Germinal center (tissue), 1 donor: ENCODE data around the gene BICRA.
"Not testable (repeated sequence)": the region's sequence is repeated elsewhere in the genome, so short reads cannot be mapped to it uniquely, and the experiment has no call there.

Experiments
- DNase-seq: peaks from one replicate; pipeline ENCODE4 v3.0.0; 2012; ENCODE audit warnings: mixed read lengths, low spot score

The BICRA gene

DNA sequence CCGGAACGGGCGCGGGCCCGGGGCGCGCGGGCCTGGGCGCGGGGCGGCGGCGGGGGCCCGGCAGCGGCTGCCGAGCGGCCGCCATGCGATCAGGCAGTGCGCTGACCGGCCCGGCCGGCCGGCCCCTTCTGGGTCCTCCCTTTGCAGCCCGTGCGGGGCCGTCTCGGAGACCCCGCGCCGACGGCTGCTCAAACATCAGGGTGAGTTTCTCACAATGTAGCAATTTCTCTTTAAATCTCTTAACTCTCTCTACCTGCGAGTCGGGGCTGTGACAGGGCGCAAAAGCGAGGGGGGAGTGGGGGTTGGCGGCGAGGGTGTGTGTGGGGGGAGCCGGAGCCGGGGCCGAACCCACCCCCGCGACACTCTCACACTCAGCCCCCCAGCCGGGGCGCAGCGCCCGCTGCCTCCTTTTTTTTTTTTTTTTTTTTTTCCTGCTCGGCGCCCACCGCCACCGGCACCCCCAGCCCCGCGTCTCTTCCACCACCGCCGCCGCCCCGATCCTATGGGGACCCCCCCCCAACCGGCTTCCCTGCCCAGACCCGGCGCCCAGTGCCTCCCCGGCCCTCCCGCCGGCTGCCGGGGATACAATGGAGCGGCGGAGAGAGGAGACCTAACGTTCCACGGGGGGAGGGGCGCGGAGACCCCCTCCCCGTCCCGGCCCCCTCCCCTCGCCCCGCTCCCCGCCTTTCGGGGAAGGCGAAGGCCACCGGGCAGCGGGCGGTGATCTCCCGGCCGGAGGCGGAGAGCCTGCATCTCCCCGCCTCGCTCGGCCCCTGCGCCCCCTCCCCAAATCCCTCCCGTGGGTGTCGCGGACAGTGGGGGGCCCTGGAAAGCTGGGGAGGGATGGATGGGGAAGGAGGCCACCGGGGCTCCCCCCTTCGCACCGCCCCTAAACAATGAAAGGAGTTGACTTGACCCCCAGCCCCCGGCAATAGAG is at the start of gene BICRA:
BICRA (plus strand) TSS at position 166 of the 937 bp plus-strand sequence. CDS start 64,441 bp downstream, outside the sequence.
- peak; percentile 80 for DNase-seq

DNA sequence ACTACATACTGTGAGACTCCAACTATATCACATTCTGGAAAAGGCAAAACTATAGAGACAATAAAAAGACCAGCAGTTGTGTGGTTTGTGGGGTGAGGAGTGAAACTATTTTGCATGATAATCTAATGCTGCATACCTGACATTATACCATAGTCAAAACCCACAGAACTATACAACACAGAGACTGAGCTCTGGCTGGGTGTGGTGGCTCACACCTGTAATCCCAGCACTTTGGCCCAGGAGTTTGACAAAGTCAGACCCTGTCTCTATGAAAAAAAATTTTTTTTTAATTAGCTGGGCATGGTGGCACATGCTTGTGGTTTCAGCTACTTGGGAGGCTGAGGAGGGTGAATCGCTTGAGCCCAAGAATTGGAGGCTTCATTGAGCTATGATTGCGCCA is 47.9 kb upstream of the BICRA start:
- DNase-seq = no peak

DNA sequence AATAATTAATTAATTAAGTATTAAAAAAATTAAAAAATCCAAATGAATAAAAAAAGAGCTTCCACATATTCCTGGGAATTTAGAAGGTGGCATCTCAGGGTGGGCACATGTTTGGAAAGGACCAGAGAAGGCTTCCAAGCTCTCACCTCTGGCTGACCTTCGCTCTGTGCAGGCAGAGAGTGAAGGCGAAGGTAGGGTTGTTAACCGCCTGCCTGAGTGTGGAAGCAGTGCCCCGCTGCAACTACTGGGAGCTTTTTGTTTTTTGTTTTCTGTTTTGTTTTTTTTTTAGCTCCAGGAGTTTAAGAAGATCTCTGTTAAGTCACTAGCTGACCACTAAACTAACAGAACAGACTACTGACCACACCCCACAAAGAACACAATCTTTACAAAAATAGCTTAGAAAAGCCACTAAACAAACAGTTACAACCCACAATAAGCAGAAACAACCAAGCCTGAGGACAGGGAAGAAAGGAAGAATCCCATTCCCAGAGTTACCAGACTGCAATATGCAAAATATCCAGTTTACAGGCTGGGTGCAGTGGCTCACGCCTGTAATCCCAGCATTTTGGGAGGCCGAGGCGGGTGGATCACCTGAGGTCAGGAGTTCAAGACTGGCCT is 47.4 kb upstream of the BICRA start:
- DNase-seq = no peak

DNA sequence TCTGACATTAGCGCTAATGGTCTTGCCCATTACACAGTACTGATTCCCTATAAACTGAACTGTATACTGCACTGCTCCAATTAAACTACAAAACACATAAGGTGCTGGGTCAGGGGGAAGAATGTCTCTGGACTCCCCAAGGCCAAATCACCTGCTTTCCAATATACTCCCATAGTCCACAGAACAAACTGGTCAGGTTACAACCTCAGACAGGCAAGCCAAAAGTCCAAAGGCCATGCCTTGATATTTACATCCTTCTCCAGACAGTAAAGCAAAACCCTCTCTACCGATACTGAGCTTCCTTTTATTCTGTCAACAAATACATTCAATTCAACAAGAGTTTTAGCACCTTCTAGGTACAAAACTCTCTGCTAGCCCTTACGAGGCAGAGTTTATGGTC is 44.9 kb upstream of the BICRA start:
- no peak for DNase-seq

DNA sequence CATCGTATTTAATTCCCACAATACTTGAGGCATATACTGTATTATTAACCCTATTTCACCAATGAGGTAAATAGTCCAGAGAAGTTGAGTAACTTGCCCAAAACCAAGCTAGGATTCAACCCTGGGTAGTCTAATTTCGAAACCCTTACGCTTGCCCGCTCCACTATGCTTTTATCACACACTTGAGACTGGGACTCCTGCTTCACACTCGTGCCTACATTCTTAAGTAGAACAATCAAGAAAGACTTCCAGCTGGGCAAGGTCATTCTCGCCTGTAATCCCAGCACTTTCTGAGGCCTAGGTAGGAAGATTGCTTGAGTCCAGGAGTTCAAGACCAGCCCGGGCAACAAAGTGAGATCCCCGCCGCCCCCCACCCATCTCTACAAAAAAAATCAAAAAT is 39.6 kb upstream of the BICRA start:
- DNase-seq = no peak

DNA sequence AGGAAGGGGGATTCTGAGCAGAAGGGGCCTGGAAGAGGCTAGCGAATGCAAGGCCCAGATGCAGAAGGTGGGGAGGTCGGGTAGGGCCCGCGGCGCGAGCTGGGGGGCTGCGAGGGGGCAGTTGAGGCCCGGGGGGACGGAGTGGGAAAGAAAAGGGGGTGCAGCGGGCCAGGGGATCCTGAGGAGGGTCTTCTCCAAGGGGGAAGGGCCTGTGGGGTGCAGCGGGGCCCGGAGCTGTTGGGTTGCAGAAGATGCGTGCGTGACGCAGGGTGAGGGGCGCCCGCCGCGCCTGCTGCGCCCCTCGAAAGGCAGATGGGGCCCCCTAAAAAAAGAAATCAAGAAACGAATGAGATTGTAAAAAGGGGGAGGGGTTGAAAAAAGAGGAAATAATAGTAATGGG is 36.3 kb upstream of the BICRA start:
- DNase-seq = no peak

DNA sequence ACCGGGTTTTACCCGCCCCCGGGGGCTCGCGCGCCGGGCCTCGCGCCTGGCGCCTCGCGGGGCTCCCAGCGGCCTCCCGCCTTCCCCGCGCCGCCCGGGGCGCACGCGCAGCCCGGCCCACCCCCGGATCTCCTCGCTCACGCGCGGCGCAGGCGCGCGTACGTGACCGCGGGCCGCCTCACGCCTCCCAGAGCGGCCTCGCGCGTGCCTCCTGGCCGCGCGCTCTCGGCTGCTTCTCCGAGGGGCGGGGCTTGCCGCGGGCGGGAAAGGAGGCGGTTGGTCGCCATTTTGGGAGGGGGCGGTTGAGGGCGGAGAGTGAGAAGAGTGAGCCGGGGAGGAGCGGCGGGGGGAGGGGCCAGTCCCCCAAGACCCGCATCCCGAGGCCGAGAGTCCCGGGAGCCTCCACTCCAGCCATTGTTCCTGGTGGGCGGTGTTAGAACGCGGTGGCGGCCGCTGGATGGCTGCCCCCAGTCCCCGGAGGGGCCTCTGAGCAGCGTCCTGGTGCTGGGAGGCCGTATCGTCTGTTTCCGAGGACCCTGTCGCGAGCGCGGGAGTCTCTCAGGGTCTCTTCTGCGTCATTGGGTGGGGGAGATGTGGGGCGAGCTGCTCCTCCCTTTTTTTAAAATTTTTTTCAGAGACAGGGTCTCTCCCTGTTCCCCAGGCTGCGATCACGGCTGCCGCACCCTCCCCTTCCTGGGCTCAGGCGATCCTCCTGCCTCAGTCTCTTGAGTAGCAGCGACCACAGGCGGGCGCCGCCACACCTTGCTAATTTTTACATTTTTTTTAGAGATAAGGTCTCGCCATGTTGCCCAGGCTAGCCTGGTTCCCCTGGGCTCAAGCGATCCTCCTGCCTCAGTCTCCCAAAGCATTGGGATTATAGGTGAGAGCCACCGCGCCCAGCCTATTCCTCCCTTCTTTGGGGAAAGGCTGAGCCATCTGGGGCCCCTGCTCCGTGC is 35.6 kb upstream of the BICRA start, which contains the start of gene ZNF541:
ZNF541 (minus strand) TSS at position 78 of the 956 bp plus-strand sequence. CDS start 17,292 bp downstream, outside the sequence.
- peak; percentile 45 for DNase-seq

DNA sequence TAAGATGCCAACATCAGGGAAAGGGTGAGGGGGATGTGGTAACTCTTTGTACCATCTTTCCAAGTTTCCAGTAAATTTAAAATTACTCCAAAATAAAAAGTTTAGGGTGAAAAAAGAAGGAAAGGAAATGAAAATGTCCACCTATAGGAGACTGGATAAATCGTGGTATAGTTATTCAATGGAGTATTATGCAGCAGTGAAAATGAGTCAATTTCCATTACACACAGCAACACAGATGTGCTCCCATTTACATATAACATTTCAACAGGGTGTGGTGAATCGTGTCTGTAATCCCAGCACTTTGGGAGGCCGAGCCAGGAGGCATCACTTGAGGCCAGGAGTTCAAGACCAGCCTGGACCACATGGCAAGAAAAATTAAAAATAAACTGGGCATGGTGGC is 28.5 kb upstream of the BICRA start:
- no peak for DNase-seq

DNA sequence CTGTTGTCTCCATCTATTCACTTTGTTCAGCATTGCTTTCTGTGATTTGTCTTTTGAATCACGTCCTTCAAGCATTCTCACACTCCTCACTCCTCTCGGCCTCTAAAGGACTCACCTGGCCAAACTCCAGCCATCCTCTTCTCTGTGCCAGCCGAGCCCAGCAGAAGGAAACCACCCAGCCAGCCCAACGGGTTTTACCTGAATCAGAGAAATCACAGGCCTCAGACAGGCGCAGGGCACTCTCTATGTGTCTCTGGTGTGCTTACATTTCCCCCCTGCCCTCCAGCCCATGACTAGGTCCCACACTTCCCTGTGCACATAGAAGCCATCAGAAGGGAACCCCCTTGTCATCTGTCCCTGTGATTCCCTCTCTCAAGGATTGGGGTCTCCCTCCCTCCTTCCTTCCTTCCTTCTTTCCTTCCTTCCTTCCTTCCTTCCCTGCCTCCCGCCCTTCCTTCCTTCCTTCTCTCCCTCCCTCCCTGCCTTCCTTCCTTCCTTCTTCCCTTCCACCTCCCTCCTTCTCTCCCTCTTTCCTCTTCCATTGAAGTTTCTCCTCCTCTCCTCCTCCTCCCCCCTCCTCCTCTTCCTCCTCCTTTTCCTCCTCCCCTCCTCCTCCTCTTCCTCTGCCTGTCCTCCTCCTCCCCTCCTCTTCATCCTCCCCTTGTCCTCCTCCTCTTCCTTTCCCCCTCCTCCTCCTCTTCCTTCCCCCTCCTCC is 27.2 kb upstream of the BICRA start:
- DNase-seq = no peak

DNA sequence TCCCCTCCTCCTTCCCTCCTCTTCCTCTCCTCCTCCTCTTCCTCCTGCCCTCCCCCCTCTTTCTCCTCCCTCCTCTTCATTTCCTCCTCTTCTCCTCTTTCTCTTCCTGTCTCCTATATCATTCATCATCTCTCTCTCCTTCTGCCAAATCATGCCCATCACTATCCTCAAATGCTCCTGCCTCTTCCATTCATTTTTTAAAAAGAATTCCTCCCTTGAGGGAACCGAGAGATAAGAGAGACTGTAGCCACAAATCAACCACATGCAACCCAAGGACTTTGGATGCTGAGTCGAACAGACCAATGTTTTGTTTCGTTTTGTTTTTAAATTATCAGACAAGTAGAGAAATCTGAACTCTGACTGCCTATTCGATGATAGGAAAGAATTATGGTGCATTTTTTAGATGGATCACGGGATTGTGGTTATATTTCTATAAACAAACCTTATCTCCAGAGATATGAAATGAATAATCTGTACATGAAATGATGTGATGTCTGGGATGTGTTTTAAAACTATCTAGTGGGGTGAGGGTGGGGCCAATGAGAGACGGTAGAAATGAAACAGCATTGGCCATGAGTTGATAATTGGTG is 26.5 kb upstream of the BICRA start:
- no peak for DNase-seq

DNA sequence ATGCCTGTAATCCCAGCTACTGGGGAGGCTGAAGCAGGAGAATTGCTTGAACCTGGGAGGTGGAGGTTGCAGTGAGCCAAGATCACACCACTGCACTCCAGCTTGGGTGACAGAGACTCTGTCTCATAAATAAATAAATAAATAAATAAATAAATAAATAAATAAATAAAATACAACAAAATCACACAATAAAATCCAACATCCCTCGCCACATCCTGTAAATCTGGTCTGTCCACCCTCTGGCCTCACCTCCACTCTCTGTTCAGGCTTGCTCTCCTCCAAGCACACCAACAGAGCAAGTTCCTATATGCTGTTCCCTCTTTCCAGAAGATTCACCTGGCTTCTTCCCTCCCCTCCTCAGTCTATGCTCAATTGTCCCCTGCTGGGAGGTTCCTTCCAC is 25.8 kb upstream of the BICRA start:
- not testable (repeated sequence) for DNase-seq

DNA sequence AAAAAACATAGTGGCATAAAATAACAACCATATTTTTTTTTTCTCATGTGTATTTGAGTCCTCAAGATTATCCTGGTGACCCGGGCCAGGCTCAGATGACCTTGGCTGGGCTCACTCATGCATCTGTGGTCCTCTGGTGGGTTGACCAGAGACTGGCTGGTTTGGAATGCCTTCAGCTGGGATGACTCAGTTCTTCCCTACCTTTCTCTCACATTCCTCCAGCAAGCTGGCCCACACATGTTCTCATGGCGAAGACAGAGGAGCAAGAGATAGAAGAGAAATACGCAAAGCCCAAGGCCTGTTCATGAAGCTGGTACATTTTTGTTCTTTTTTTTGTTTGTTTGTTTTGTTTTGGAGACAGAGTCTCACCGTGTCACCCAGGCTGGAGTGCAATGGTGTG is 21.6 kb upstream of the BICRA start:
- DNase-seq = no peak

DNA sequence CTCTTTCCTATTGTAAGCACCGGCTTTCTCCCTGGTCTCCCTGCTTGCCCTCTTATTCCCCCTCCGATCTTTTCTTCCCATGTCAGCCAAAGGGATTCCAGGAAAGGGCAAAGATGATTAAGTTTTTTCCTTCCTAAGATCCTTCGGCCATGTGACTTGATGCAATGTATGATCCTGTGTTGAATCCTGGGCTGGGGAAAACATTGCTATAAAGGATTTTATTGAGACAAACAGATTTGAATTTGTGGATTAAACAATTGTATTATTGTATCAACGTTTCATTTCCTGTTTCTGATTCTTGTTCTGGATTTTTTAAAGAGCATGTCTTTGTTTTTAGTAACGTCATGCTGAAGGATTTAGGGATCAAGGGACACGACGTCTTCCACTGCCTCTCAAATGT is 19.1 kb upstream of the BICRA start:
- DNase-seq = no peak

DNA sequence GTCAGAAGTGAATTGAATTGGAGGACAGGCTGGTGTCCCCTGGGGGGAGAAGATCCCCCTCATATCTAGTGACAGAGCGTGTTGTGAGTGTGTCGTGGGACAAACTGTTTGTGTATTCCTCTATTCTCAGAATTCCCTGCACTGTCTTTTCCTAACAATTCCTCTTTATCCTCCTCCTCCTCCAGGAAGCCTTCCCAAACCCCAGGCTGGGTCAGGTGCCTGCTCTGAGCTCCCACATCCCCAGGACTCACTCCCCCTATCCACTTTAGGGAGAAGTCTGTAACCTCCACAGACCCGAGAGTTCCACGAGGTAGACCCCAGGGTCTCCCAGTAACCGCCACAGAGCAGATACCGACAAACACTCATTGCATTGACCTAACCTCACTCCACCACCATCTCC is 15.1 kb upstream of the BICRA start:
- no peak for DNase-seq

DNA sequence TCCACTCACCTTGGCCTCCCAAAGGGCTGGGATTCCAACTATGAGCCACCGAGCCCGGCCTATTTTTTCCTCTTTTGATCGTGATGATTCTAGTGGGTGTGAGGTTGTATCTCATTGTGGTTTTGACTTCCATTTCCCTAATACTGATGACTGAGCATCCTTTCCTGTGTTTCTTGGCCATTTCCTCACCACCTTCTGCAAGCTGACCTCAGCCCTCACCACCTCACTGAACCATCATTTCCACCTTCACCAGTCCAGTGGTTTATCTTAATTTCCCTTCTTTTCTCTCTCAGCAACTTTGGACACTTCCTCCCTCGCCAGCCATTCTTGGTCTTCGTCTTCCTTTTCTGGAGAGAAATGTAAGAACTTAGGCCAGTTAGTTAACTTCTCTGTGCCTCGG is 13.0 kb upstream of the BICRA start:
- no peak for DNase-seq

DNA sequence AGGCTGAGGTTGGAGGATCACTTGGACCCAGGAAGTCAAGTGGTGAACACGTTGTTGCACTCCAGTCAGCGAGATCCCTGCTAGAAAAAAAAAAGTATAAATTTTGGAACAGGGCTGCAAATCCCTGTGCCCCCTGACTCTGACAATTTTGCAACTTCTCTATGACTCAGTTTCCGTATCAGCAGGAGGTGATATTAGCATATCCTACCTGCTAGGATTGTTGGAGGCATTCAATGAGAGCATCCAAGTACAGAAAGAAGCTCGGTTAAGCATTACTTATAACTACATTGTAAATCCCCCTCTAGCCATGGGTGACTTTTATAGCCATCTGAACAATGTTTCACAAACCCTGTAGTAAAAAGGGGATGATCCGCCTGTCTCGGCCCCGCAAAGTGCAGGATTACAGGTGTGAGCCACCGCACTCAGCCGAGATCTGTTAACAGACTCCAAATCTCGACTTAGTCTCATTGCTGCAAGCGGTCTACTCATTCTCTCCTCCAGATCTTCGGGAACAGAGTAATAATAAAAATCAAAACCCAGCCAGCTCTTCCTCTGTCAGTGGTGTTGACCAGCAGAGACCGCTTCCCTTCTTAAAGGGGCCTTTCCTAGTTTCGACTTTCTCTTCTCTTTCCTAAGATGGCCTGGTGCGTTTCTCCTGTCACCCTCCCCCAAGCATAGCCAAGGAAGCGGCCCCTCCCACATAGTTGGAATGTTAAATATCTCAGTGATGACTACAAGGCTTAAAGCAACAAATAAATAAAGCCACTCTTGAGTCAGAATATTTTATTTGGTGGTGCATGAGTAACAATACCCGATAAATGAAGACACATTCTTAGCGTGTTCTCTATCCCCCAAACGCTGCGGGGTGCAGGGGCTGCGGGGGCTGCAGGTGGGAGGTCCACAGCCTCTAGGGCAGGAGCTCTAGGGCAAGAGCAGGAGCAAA is 10.3 kb upstream of the BICRA start:
- DNase-seq = no peak

DNA sequence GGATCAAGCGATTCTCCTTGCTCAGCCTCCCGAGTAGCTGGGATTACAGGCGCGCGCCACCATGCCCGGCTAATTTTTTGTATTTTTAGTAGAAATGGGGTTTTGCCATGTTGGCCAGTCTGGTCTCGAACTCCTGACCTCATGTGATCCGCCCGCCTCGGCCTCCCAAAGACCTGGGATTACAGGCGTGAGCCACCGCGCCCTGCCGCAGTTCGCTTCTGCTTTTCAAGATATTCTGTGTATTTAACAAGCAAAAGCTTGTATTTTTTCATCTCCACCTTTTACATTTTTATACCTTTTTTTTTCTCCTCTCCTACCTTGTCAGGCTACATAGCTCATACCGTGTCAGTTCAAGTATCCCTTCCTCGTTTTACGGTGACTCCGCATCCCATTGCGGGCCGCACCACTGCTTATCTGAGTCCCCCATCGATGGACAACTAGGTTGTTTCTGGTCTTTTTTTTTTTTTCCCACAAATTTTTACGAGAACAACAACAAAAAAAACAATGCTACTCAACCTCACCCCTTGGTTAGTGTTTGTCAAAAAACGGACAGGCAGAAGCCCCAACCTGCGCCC is 9.2 kb upstream of the BICRA start:
- DNase-seq = peak; percentile 30

DNA sequence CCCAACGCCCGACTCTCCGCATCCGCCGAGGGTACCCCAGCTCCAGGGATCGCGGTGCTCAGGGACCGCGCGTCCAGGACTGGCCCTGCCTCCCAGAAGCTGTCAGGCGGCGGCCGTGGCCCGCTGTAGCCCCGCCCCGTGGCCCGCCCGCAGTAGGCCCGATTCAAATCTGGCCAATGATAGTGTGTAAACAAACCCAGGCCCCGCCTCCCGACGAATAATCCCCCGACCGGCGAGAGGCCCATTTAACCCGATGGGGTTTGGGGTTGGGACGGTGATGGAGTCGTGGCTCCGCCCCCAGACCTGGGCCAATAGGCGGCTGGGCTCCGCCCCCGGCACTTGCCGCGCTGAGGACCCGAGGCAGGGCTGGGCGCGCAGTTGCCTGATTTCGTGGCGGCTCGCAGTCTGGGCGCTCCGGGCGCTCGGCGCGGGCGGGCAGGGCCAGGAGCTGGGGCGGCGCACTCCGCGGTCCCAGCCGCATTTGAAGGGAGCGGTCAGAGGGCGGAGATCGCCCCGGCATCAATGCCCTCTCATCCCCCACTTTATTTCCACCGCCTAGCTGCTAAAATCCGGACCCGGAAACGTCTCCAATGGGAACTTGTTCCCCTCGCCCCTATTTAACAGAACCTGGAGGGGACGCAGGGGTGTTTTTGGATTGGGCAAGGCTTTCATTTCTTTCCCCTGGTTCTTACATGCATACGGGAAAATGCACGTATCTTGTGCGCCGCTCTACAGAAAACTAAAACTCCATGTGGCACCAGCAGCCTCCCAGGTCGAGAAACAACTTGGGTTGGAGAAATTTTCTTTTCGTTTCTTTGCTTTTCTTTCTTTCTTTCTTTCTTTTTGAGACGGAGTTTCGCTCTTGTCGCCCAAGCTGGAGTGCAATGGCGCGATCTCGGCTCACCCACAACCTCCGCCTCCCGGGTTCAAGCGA is 8.4 kb upstream of the BICRA start:
- DNase-seq = peak; percentile 100
